HG03064 (cell line): ENCODE measurements around the gene GID8.

Source experiments
- ATAC-seq: cut with Tn5 transposase; IDR thresholded peaks from one replicate; pipeline ENCODE4 v1.9.1; 2021; ENCODE audit warnings: low read depth; ENCODE audit not compliant: unreplicated experiment

The GID8 gene

GRCh38 chr20:62980970-62981369, 43.0 kb downstream of the GID8 start:
- no peak for ATAC-seq

- no peak for ATAC-seq
These were observed 44.5 kb downstream of the GID8 start for GRCh38 chr20:62982124-62983075.

GRCh38 chr20:62983210-62983609, 45.3 kb downstream of the GID8 start:
- ATAC-seq: no peak

GRCh38 chr20:62984666-62985443, 46.9 kb downstream of the GID8 start:
- ATAC-seq: no peak

GRCh38 chr20:62985444-62985778, 47.5 kb downstream of the GID8 start:
- no peak for ATAC-seq

- no peak for ATAC-seq
These were observed 48.4 kb downstream of the GID8 start for GRCh38 chr20:62986257-62986800.

- no peak for ATAC-seq
These were observed 49.2 kb downstream of the GID8 start for GRCh38 chr20:62987114-62987513.

GRCh38 chr20:62989201-62989601, 51.3 kb downstream of the GID8 start:
- ATAC-seq: no peak

- no peak for ATAC-seq
These were observed 52.4 kb downstream of the GID8 start for GRCh38 chr20:62990306-62990825.

GRCh38 chr20:62991196-62991807, 53.4 kb downstream of the GID8 start:
- ATAC-seq: no peak

GRCh38 chr20:62991863-62992262, 53.9 kb downstream of the GID8 start:
- no peak for ATAC-seq

GRCh38 chr20:62993856-62994494, 56.0 kb downstream of the GID8 start:
- no peak for ATAC-seq

- ATAC-seq: no peak
These were observed 56.9 kb downstream of the GID8 start for GRCh38 chr20:62994869-62995281.

- ATAC-seq: no peak
These were observed 57.5 kb downstream of the GID8 start for GRCh38 chr20:62995481-62995880.

- ATAC-seq: no peak
These were observed 58.1 kb downstream of the GID8 start for GRCh38 chr20:62995898-62996595.

GRCh38 chr20:62996596-62996982, 58.6 kb downstream of the GID8 start:
- ATAC-seq: no peak

- ATAC-seq: no peak
These were observed 59.6 kb downstream of the GID8 start for GRCh38 chr20:62997417-62998035.
